B cell (primary cell): ENCODE measurements around the gene LMO7. TPM values are rescaled to one million over a fixed set of nuclear protein-coding genes. Genes with fewer than 3 reads are reported as not detected.

Experiments used
- ATAC-seq: fragments of 200-7000 bp; cut with Tn5 transposase; one replicate; pipeline ENCODE4 v1.10.0; 2021; ENCODE audit warnings: low read depth, mild to moderate bottlenecking, moderate number of reproducible peaks, moderate library complexity
- CTCF ChIA-PET: fragments of 350-600 bp; sonication (Branson Sonifier 250); formaldehyde crosslinking; loops from one replicate; lab custom pipeline; 2021; ENCODE audit warnings: antibody characterized with exemption, inconsistent platforms; lab: Charles Lee
- POLR2A ChIA-PET: fragments of 350-600 bp; sonication (Branson Sonifier 250); formaldehyde crosslinking; loops from one replicate; lab custom pipeline; 2021; ENCODE audit warnings: antibody characterized with exemption; lab: Charles Lee
- DNase-seq: peaks from one replicate; pipeline ENCODE4 v3.0.0; 2013
- H2AFZ ChIP-seq: 2 replicates; pipeline ENCODE4 v1.6.1; 2012; ENCODE audit warnings: mild to moderate bottlenecking, low read depth, low read length; ENCODE audit not compliant: insufficient read depth, poor library complexity, severe bottlenecking
- H3K27ac ChIP-seq, 2 donors: 1 replicate in 1 of 2; 2 replicates in 1 of 2; pipeline ENCODE4 v1.5.1; 2012 to 2013; ENCODE audit warnings: low read length in 2 of 2, mild to moderate bottlenecking in 2 of 2, moderate library complexity in 1 of 2
- H3K27me3 ChIP-seq, 4 experiments: fragments of 200-600 bp in 1 of 4; sonication (generic) in 1 of 4; replicated peaks in 1 of 4; 1 replicate in 2 of 4; 2 replicates in 2 of 4; pipeline versions ENCODE4 v1.6.1 to v1.7.0; 2013 to 2016; ENCODE audit warnings: low read length in 3 of 4, mild to moderate bottlenecking in 2 of 4, mixed read lengths in 1 of 4, moderate library complexity in 1 of 4; ENCODE audit not compliant: insufficient read depth in 4 of 4, control insufficient read depth in 3 of 4; ENCODE audit errors: control extremely low read depth in 1 of 4
- H3K36me3 ChIP-seq, 2 experiments: replicated peaks in 1 of 2; 1 replicate in 1 of 2; 2 replicates in 1 of 2; pipeline versions ENCODE4 v1.6.1 to v1.7.1; 2013; ENCODE audit warnings: low read length in 1 of 2; ENCODE audit not compliant: insufficient read depth in 2 of 2, control insufficient read depth in 1 of 2; ENCODE audit errors: control extremely low read depth in 1 of 2, extremely low read depth in 1 of 2
- H3K4me1 ChIP-seq, 2 donors: fragments of 200-600 bp in 1 of 2; sonication (generic) in 1 of 2; 1 replicate in 1 of 2; 2 replicates in 1 of 2; pipeline versions ENCODE4 v1.5.1 to v1.6.1; 2013 to 2017; ENCODE audit warnings: low read length in 2 of 2; ENCODE audit not compliant: control insufficient read depth in 2 of 2, insufficient read depth in 2 of 2
- H3K4me2 ChIP-seq: replicated peaks from 2 replicates; pipeline ENCODE3; 2012; ENCODE audit warnings: mild to moderate bottlenecking, low read depth, low read length; ENCODE audit not compliant: poor library complexity, severe bottlenecking
- H3K4me3 ChIP-seq, 5 experiments: fragments of 200-600 bp in 1 of 5; sonication (generic) in 1 of 5; 1 replicate in 3 of 5; 2 replicates in 2 of 5; pipeline versions ENCODE4 v1.5.1 to v1.7.0; 2011 to 2016; ENCODE audit warnings: low read length in 4 of 5, mild to moderate bottlenecking in 4 of 5, low read depth in 2 of 5, control low read depth in 1 of 5, moderate library complexity in 1 of 5; ENCODE audit not compliant: insufficient read depth in 1 of 5; ENCODE audit errors: control extremely low read depth in 1 of 5, extremely low read depth in 1 of 5
- H3K79me2 ChIP-seq: fragments of 200-600 bp; sonication (generic); one replicate; pipeline ENCODE4 v1.6.0; 2016; ENCODE audit warnings: low read length; ENCODE audit not compliant: control insufficient read depth, insufficient read depth
- H3K9ac ChIP-seq: fragments of 200-600 bp; sonication (generic); 2 replicates; pipeline ENCODE4 v1.6.1; 2017; ENCODE audit warnings: mild to moderate bottlenecking, low read length, moderate library complexity
- H3K9me3 ChIP-seq, 3 donors: one replicate each; pipeline versions ENCODE4 v1.6.1 to v1.7.1; 2013; ENCODE audit warnings: low read length in 2 of 3; ENCODE audit not compliant: control insufficient read depth in 2 of 3, insufficient read depth in 1 of 3; ENCODE audit errors: control extremely low read depth in 1 of 3
- H4K20me1 ChIP-seq: 2 replicates; pipeline ENCODE4 v1.6.0; 2012; ENCODE audit warnings: mild to moderate bottlenecking, low read length; ENCODE audit not compliant: insufficient read depth, control insufficient read depth, poor library complexity, severe bottlenecking
- H3K27ac Mint-ChIP-seq: one replicate; pipeline ENCODE4 v1.8.0; 2021; ENCODE audit warnings: mixed read lengths
- H3K27me3 Mint-ChIP-seq: one replicate; pipeline ENCODE4 v1.8.0; 2021; ENCODE audit warnings: mixed read lengths
- H3K4me1 Mint-ChIP-seq: one replicate; pipeline ENCODE4 v1.8.0; 2021; ENCODE audit warnings: mixed read lengths
- H3K4me3 Mint-ChIP-seq: one replicate; pipeline ENCODE4 v1.8.0; 2021; ENCODE audit warnings: mixed read lengths
- H3K9me3 Mint-ChIP-seq: one replicate; pipeline ENCODE4 v1.8.0; 2022; ENCODE audit warnings: mixed read lengths; ENCODE audit not compliant: insufficient read depth
- EZH2 ChIP-seq: IDR thresholded peaks from 2 replicates; pipeline ENCODE4 v1.6.1; 2012; ENCODE audit warnings: borderline replicate concordance, low read depth, mild to moderate bottlenecking, moderate library complexity, low read length; ENCODE audit not compliant: insufficient read depth, poor library complexity, severe bottlenecking
- WGBS: methylation state at CpG from one replicate; pipeline ENCODE4 v1.1.5; 2013; ENCODE audit warnings: missing lambda C conversion rate; ENCODE audit not compliant: insufficient coverage; 5-methylcytosine and 5-hydroxymethylcytosine counted together
- intact Hi-C: fragments of 100-400 bp; cut with micrococcal nuclease; formaldehyde crosslinking; loops from one replicate; pipeline ENCODE4 v1.10.0; 2022
- polyA minus RNA-seq: library from RNA; depleted of rRNA, polyadenylated mRNA; stranded (reverse); fragments of >200 nt; gene quantifications from 2 replicates; pipeline ENCODE4 v1.2.3, GENCODE V29; 2012
- polyA plus RNA-seq: library from polyadenylated mRNA; depleted of rRNA; stranded (reverse); fragments of >200 nt; gene quantifications from 2 replicates; pipeline ENCODE4 v1.2.3, GENCODE V29; 2012
- total RNA-seq, 2 donors: library from RNA; stranded (reverse); fragments of 120-200 nt in 1 of 2; gene quantifications; 1 replicate in 1 of 2; 2 replicates in 1 of 2; pipeline versions ENCODE4 v1.2.3 to v1.2.4, GENCODE V29; 2013 to 2022
- TF ChIP-seq, protein P1 (sequence below): fragments of 200-600 bp; IDR thresholded peaks from one replicate; pipeline ENCODE4 v1.8.0; 2022; ENCODE audit warnings: antibody characterized with exemption, mild to moderate bottlenecking

The LMO7 gene
- 17.4 and 21.5 TPM in 2 replicates for total RNA-seq
- total RNA-seq (2013), result 32.6 TPM
- 7.8 and 12.6 TPM in 2 replicates for polyA plus RNA-seq
- polyA minus RNA-seq, result 10.7 and 15.7 TPM in 2 replicates

- no peaks in the 10 kb centered on the region for H3K36me3 ChIP-seq
- H2AFZ ChIP-seq, result peak within 1 kb of the TSS; percentile 87
- H3K4me3 Mint-ChIP-seq, result peak within 1 kb of the TSS; percentile 87
- H3K4me1 ChIP-seq, result peaks cover 5 to 14% of the 10 kb centered on the region in 2 donors
- peaks cover 9% of the 10 kb centered on the region for H3K27me3 Mint-ChIP-seq
- H3K9ac ChIP-seq, result peak within 1 kb of the TSS; percentile 76
- H3K27me3 ChIP-seq, result peaks cover 0 to 5% (median 0%) of the 10 kb centered on the region in 4 experiments
- intact Hi-C loops, result loop anchor here (2.0 to 5.0 kb wide), 3 partner anchors 89 to 1251 kb away; partner anchors contain the start of genes KCTD12, TBC1D4 and UCHL3
- CTCF ChIA-PET, result no interaction called here
- H3K27ac ChIP-seq, result peak within 1 kb of the TSS in 1 of 2 donors; percentile 39
- no peaks in the 10 kb centered on the region for H3K79me2 ChIP-seq
- no peaks in the 10 kb centered on the region for H3K9me3 ChIP-seq
- no peaks in the 10 kb centered on the region for H3K9me3 Mint-ChIP-seq
- H4K20me1 ChIP-seq, result no peaks in the 10 kb centered on the region
- peak within 1 kb of the TSS; percentile 48 to 86 (median 80) for H3K4me3 ChIP-seq
- peak within 1 kb of the TSS; percentile 71 for H3K27ac Mint-ChIP-seq
- POLR2A ChIA-PET, result no interaction called here
- DNase-seq, result no peak
- under 1% methylated on average over 76 of the region's 76 CpGs for WGBS
- peak; percentile 68 for ATAC-seq
- H3K4me1 Mint-ChIP-seq, result peaks cover 11% of the 10 kb centered on the region
- TF ChIP-seq, protein P1, sequence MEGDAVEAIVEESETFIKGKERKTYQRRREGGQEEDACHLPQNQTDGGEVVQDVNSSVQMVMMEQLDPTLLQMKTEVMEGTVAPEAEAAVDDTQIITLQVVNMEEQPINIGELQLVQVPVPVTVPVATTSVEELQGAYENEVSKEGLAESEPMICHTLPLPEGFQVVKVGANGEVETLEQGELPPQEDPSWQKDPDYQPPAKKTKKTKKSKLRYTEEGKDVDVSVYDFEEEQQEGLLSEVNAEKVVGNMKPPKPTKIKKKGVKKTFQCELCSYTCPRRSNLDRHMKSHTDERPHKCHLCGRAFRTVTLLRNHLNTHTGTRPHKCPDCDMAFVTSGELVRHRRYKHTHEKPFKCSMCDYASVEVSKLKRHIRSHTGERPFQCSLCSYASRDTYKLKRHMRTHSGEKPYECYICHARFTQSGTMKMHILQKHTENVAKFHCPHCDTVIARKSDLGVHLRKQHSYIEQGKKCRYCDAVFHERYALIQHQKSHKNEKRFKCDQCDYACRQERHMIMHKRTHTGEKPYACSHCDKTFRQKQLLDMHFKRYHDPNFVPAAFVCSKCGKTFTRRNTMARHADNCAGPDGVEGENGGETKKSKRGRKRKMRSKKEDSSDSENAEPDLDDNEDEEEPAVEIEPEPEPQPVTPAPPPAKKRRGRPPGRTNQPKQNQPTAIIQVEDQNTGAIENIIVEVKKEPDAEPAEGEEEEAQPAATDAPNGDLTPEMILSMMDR, result no peak
- no peak for TF ChIP-seq EZH2
- peak within 1 kb of the TSS; percentile 98 for H3K4me2 ChIP-seq
Observed at GRCh38 chr13:75635828-75636435, at the start of gene LMO7. Gene LMO7 (plus strand): TSS chr13:75636330. CDS start chr13:75636658, 328 bp downstream.

DNA sequence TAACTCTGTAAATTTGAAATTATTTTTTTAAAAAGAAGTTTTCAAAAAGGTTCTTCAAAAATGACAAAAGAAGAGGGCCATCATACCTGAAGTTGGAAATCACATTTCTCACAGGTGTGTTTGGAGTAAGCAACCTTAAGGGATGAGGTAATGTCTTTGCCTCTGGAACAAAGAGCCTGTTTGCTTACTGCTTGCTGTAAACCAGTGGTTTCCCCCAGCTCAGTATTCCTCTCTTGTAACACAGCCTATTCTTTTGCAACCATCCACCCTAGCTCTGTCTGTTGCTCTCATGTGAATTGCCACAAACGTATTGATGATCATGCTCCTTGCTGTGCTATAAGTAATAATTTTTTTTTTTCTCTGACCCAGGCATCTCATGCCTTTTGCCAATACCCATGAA lies 48.5 kb upstream of the LMO7 start:
- H3K27ac ChIP-seq, result no peak overlapping the region
- H3K4me1 Mint-ChIP-seq, result no peaks in the 10 kb centered on the region
- H3K9me3 ChIP-seq, result peaks cover 1 to 3% (median 3%) of the 10 kb centered on the region in 3 donors
- no peak for TF ChIP-seq EZH2
- TF ChIP-seq, protein P1, result no peak
- H2AFZ ChIP-seq, result no peak overlapping the region
- no peak for ATAC-seq
- peaks cover 9 to 11% of the 10 kb centered on the region in 2 experiments for H3K36me3 ChIP-seq
- intact Hi-C loops, result no loop called here
- no peaks in the 10 kb centered on the region for H3K27me3 ChIP-seq
- ChIA-PET POLR2A (no interaction called here), CTCF (no interaction called here)
- H3K9ac ChIP-seq, result no peak overlapping the region
- no peaks in the 10 kb centered on the region for H3K4me1 ChIP-seq
- no peaks in the 10 kb centered on the region for H4K20me1 ChIP-seq
- H3K4me3 ChIP-seq, result no peak overlapping the region
- H3K4me2 ChIP-seq, result no peak overlapping the region
- DNase-seq, result no peak
- H3K79me2 ChIP-seq, result no peaks in the 10 kb centered on the region
- no peaks in the 10 kb centered on the region for H3K27me3 Mint-ChIP-seq
- peaks cover 5% of the 10 kb centered on the region for H3K9me3 Mint-ChIP-seq
- no peak overlapping the region for H3K27ac Mint-ChIP-seq
- no peak overlapping the region for H3K4me3 Mint-ChIP-seq
- WGBS, result no CpG with 5 or more reads among the region's 1 CpG
